Measurements from ENCODE around the gene WDR77. TPM values are rescaled to one million over a fixed set of nuclear protein-coding genes. Genes with fewer than 3 reads are reported as not detected.

WDR77 gene
- total and polyA plus RNA-seq, 9 of the 15 experiments (the other 6 are each of a cell fraction or from before 2014, with no cell fraction given) = 20.6 to 160 (median 75.3) TPM

GRCh38 chr1:111404588-111404987 lies 44.5 kb downstream of the WDR77 start:
- no peaks in the 10 kb centered on the region for H3K4me1 ChIP-seq (replicated peaks in 1 of 2; ENCODE audit: control insufficient read depth in 2 of 2, insufficient read depth in 2 of 2, low read length in 2 of 2)
- CTCF ChIA-PET (ENCODE audit: low intra/inter-chr PET ratio) = no interaction called here
- intact Hi-C loops (cut with micrococcal nuclease) (no loop called here), in situ Hi-C loops (cut with MboI) (no loop called here)
- POLR2A ChIA-PET = interaction anchor here (1.0 kb wide), 1 partner anchor 8 kb away, joined by 3 read pairs; no protein-coding TSS in a partner anchor
- no peak overlapping the region for H2AFZ ChIP-seq (ENCODE audit: low read depth, low read length)
- no peaks in the 10 kb centered on the region for H3K36me3 ChIP-seq (ENCODE audit: control insufficient read depth, insufficient read depth, low read length)
- no peak overlapping the region for H3K27ac ChIP-seq (ENCODE audit: extremely low read depth, low read depth, low read length)
- no peak for ATAC-seq
- TF ChIP-seq ZNF316 (IDR thresholded peaks at IDR 0.05) (no peak), FOXK1 (CRISPR knock-in tag; IDR thresholded peaks at IDR 0.05; ENCODE audit: borderline replicate concordance) (no peak), HEY1 (CRISPR knock-in tag; IDR thresholded peaks at IDR 0.05; ENCODE audit: borderline replicate concordance) (no peak), CUX1 (CRISPR knock-in tag; IDR thresholded peaks at IDR 0.05) (no peak), ZNF551 (CRISPR knock-in tag; IDR thresholded peaks at IDR 0.05) (no peak), STAT5A (IDR thresholded peaks at IDR 0.05; ENCODE audit: borderline replicate concordance, low read length) (no peak), RBM22 (IDR thresholded peaks at IDR 0.05; ENCODE audit: low read depth, low read length, poor library complexity, severe bottlenecking) (no peak), TFAM (CRISPR knock-in tag; conservative IDR thresholded peaks at IDR 0.05) (no peak), PCBP2 (IDR thresholded peaks at IDR 0.05; ENCODE audit: low read depth, low read length, poor library complexity, severe bottlenecking) (no peak), SIN3A (IDR thresholded peaks at IDR 0.05; ENCODE audit: borderline replicate concordance in 2 of 2, control insufficient read depth in 1 of 2, low read depth in 2 of 2, low read length in 2 of 2) (no peak), XRCC4 (IDR thresholded peaks at IDR 0.05; ENCODE audit: extremely low read depth, insufficient read depth, insufficient read length) (no peak), RB1 (IDR thresholded peaks at IDR 0.05; ENCODE audit: low read depth) (no peak), PTBP1 (IDR thresholded peaks at IDR 0.05; ENCODE audit: low read depth, low read length) (no peak), SFPQ (IDR thresholded peaks at IDR 0.05; ENCODE audit: low read depth, low read length) (no peak), HDAC8 (tag; IDR thresholded peaks at IDR 0.05) (no peak), HDGF (IDR thresholded peaks at IDR 0.05) (no peak), NONO (IDR thresholded peaks at IDR 0.05; ENCODE audit: low read depth in 2 of 2, low read length in 1 of 2) (no peak)
- no TSS peak for BruUV-seq (replicated peaks)
- no peaks in the 10 kb centered on the region for H3K9me1 ChIP-seq (ENCODE audit: control insufficient read depth, insufficient read depth, low read length)
- FAIRE-seq = no peak
- H3K9me3 ChIP-seq (replicated peaks; ENCODE audit: control insufficient read depth, insufficient read depth, low read depth, low read length) = no peaks in the 10 kb centered on the region
- H3K9ac ChIP-seq (ENCODE audit: insufficient read depth in 1 of 2, low read depth in 2 of 2, low read length in 2 of 2) = no peak overlapping the region
- DNase-seq (ENCODE audit: extremely low read depth in 1 of 4, low spot score in 3 of 4) = no peak
- 5% methylated on average over 4 of the region's 4 CpGs for whole genome bisulfite sequencing (ENCODE audit: insufficient coverage, low coverage, missing lambda C conversion rate)
- no peaks in the 10 kb centered on the region for H3K79me2 ChIP-seq (ENCODE audit: control insufficient read depth, insufficient read depth, low read length)
- H3K4me2 ChIP-seq (ENCODE audit: insufficient read depth, low read length) = no peak overlapping the region
- peaks cover 34 to 37% of the 10 kb centered on the region in 2 experiments for H3K27me3 ChIP-seq (ENCODE audit: control insufficient read depth in 2 of 2, insufficient read depth in 2 of 2, low read length in 2 of 2)
- no peak overlapping the region for H3K4me3 ChIP-seq
- no peaks in the 10 kb centered on the region for H4K20me1 ChIP-seq (replicated peaks; ENCODE audit: control insufficient read depth, insufficient read depth, low read length)
